ENCODE results near the gene DNASE1L1.
"Not testable (repeated sequence)": the region's sequence is repeated elsewhere in the genome, so short reads cannot be mapped to it uniquely, and the experiment has no call there.

Gene DNASE1L1

GRCh38 chrX:154396363-154396762 lies 12.7 kb downstream of the DNASE1L1 start:
- 98 to 100% methylated on average over 6 to 9 of the region's 17 CpGs for WGBS, 2 experiments (ENCODE audit: insufficient coverage in 2 of 2)
- not testable (repeated sequence) for H3K4me1 ChIP-seq (ENCODE audit: control insufficient read depth, insufficient read depth, low read length, poor library complexity, severe bottlenecking); H3K9me3 ChIP-seq (ENCODE audit: control insufficient read depth, low read length); H3K27ac ChIP-seq (ENCODE audit: low read depth, low read length, severe bottlenecking); H3K4me3 ChIP-seq (ENCODE audit: extremely low read depth, insufficient read depth, low read length, poor library complexity, severe bottlenecking)
- H3K36me3 ChIP-seq (ENCODE audit: control insufficient read depth, insufficient read depth, low read length), result peaks cover 18% of the 10 kb centered on the region

GRCh38 chrX:154389812-154390747 lies 19.0 kb downstream of the DNASE1L1 start:
- not testable (repeated sequence) for H3K27ac ChIP-seq (ENCODE audit: low read depth, low read length, severe bottlenecking); H3K36me3 ChIP-seq (ENCODE audit: control insufficient read depth, insufficient read depth, low read length); H3K9me3 ChIP-seq (ENCODE audit: control insufficient read depth, low read length); H3K4me1 ChIP-seq (ENCODE audit: control insufficient read depth, insufficient read depth, low read length, poor library complexity, severe bottlenecking); H3K4me3 ChIP-seq (ENCODE audit: extremely low read depth, insufficient read depth, low read length, poor library complexity, severe bottlenecking)
- WGBS, 2 experiments (ENCODE audit: insufficient coverage in 2 of 2), result no CpG with 5 or more reads among the region's 121 CpGs

- not testable (repeated sequence) for H3K36me3 ChIP-seq (ENCODE audit: control insufficient read depth, insufficient read depth, low read length); H3K4me1 ChIP-seq (ENCODE audit: control insufficient read depth, insufficient read depth, low read length, poor library complexity, severe bottlenecking); H3K4me3 ChIP-seq (ENCODE audit: extremely low read depth, insufficient read depth, low read length, poor library complexity, severe bottlenecking); H3K9me3 ChIP-seq (ENCODE audit: control insufficient read depth, low read length); H3K27ac ChIP-seq (ENCODE audit: low read depth, low read length, severe bottlenecking)
- WGBS, 2 experiments (ENCODE audit: insufficient coverage in 2 of 2), result no CpG with 5 or more reads among the region's 16 CpGs
Observed at GRCh38 chrX:154388649-154389048, 20.4 kb downstream of the DNASE1L1 start.

- no CpG with 5 or more reads among the region's 20 CpGs for WGBS, 2 experiments (ENCODE audit: insufficient coverage in 2 of 2)
Observed at GRCh38 chrX:154388094-154388493, 21.0 kb downstream of the DNASE1L1 start.

GRCh38 chrX:154384284-154384892 lies 24.7 kb downstream of the DNASE1L1 start:
- Histone ChIP-seq H3K4me3 (ENCODE audit: extremely low read depth, insufficient read depth, low read length, poor library complexity, severe bottlenecking) (no peak overlapping the region), H3K9me3 (ENCODE audit: control insufficient read depth, low read length) (no peaks in the 10 kb centered on the region), H3K36me3 (ENCODE audit: control insufficient read depth, insufficient read depth, low read length) (peaks cover 12% of the 10 kb centered on the region), H3K4me1 (ENCODE audit: control insufficient read depth, insufficient read depth, low read length, poor library complexity, severe bottlenecking) (peaks cover 3% of the 10 kb centered on the region), H3K27ac (ENCODE audit: low read depth, low read length, severe bottlenecking) (no peak overlapping the region)
- WGBS, 2 experiments (ENCODE audit: insufficient coverage in 2 of 2), result 86 to 94% methylated on average over 4 to 6 of the region's 8 CpGs

More at GRCh38 chrX:154388094-154388493, 21.0 kb downstream of the DNASE1L1 start:
- H3K9me3 ChIP-seq (ENCODE audit: control insufficient read depth, low read length); H3K4me3 ChIP-seq (ENCODE audit: extremely low read depth, insufficient read depth, low read length, poor library complexity, severe bottlenecking); H3K36me3 ChIP-seq (ENCODE audit: control insufficient read depth, insufficient read depth, low read length); H3K4me1 ChIP-seq (ENCODE audit: control insufficient read depth, insufficient read depth, low read length, poor library complexity, severe bottlenecking); H3K27ac ChIP-seq (ENCODE audit: low read depth, low read length, severe bottlenecking): not testable (repeated sequence)

- H3K27ac ChIP-seq (ENCODE audit: low read depth, low read length, severe bottlenecking), result no peak overlapping the region
- H3K36me3 ChIP-seq (ENCODE audit: control insufficient read depth, insufficient read depth, low read length), result peaks cover 12% of the 10 kb centered on the region
- H3K4me3 ChIP-seq (ENCODE audit: extremely low read depth, insufficient read depth, low read length, poor library complexity, severe bottlenecking), result no peak overlapping the region
- H3K9me3 ChIP-seq (ENCODE audit: control insufficient read depth, low read length), result no peaks in the 10 kb centered on the region
- WGBS, 2 experiments (ENCODE audit: insufficient coverage in 2 of 2), result 83 to 92% methylated on average over 2 to 5 of the region's 14 CpGs
- H3K4me1 ChIP-seq (ENCODE audit: control insufficient read depth, insufficient read depth, low read length, poor library complexity, severe bottlenecking), result peaks cover 3% of the 10 kb centered on the region
Observed at GRCh38 chrX:154383359-154384283, 25.4 kb downstream of the DNASE1L1 start.

GRCh38 chrX:154382483-154383069 lies 26.5 kb downstream of the DNASE1L1 start:
- Histone ChIP-seq H3K36me3 (ENCODE audit: control insufficient read depth, insufficient read depth, low read length) (peaks cover 12% of the 10 kb centered on the region), H3K9me3 (ENCODE audit: control insufficient read depth, low read length) (no peaks in the 10 kb centered on the region), H3K4me3 (ENCODE audit: extremely low read depth, insufficient read depth, low read length, poor library complexity, severe bottlenecking) (no peak overlapping the region), H3K27ac (ENCODE audit: low read depth, low read length, severe bottlenecking) (no peak overlapping the region), H3K4me1 (ENCODE audit: control insufficient read depth, insufficient read depth, low read length, poor library complexity, severe bottlenecking) (peaks cover 3% of the 10 kb centered on the region)
- WGBS, 2 experiments (ENCODE audit: insufficient coverage in 2 of 2), result 92 to 96% methylated on average over 3 to 4 of the region's 11 CpGs

GRCh38 chrX:154381271-154381670 lies 27.8 kb downstream of the DNASE1L1 start:
- Histone ChIP-seq H3K4me1 (ENCODE audit: control insufficient read depth, insufficient read depth, low read length, poor library complexity, severe bottlenecking) (peaks cover 3% of the 10 kb centered on the region), H3K4me3 (ENCODE audit: extremely low read depth, insufficient read depth, low read length, poor library complexity, severe bottlenecking) (no peak overlapping the region), H3K36me3 (ENCODE audit: control insufficient read depth, insufficient read depth, low read length) (peaks cover 12% of the 10 kb centered on the region), H3K27ac (ENCODE audit: low read depth, low read length, severe bottlenecking) (no peak overlapping the region), H3K9me3 (ENCODE audit: control insufficient read depth, low read length) (no peaks in the 10 kb centered on the region)
- WGBS, 2 experiments (ENCODE audit: insufficient coverage in 2 of 2), result 77% methylated on average over 2 of the region's 6 CpGs; no CpG with 5 or more reads in 1 of the 2 experiments

GRCh38 chrX:154380787-154381186 lies 28.3 kb downstream of the DNASE1L1 start:
- peaks cover 3% of the 10 kb centered on the region for H3K4me1 ChIP-seq (ENCODE audit: control insufficient read depth, insufficient read depth, low read length, poor library complexity, severe bottlenecking)
- H3K36me3 ChIP-seq (ENCODE audit: control insufficient read depth, insufficient read depth, low read length), result peaks cover 12% of the 10 kb centered on the region
- H3K27ac ChIP-seq (ENCODE audit: low read depth, low read length, severe bottlenecking), result no peak overlapping the region
- 67 to 81% methylated on average over 5 to 11 of the region's 14 CpGs for WGBS, 2 experiments (ENCODE audit: insufficient coverage in 2 of 2)
- peak overlapping the region; percentile 66 for H3K4me3 ChIP-seq (ENCODE audit: extremely low read depth, insufficient read depth, low read length, poor library complexity, severe bottlenecking)
- H3K9me3 ChIP-seq (ENCODE audit: control insufficient read depth, low read length), result no peaks in the 10 kb centered on the region

- 37 to 44% methylated on average over 2 to 9 of the region's 13 CpGs for WGBS, 2 experiments (ENCODE audit: insufficient coverage in 2 of 2)
- no peak overlapping the region for H3K27ac ChIP-seq (ENCODE audit: low read depth, low read length, severe bottlenecking)
Observed at GRCh38 chrX:154380153-154380552, 28.9 kb downstream of the DNASE1L1 start.

More at GRCh38 chrX:154380153-154380552, 28.9 kb downstream of the DNASE1L1 start:
- no peaks in the 10 kb centered on the region for H3K9me3 ChIP-seq (ENCODE audit: control insufficient read depth, low read length)
- H3K4me1 ChIP-seq (ENCODE audit: control insufficient read depth, insufficient read depth, low read length, poor library complexity, severe bottlenecking), result peaks cover 3% of the 10 kb centered on the region
- peak overlapping the region; percentile 66 for H3K4me3 ChIP-seq (ENCODE audit: extremely low read depth, insufficient read depth, low read length, poor library complexity, severe bottlenecking)
- peaks cover 12% of the 10 kb centered on the region for H3K36me3 ChIP-seq (ENCODE audit: control insufficient read depth, insufficient read depth, low read length)

All from mesodermal cell (in vitro differentiated cells).